GM19467 (cell line): ENCODE measurements around the gene ATP2A2.
"Not testable (repeated sequence)": the region's sequence is repeated elsewhere in the genome, so short reads cannot be mapped to it uniquely, and the experiment has no call there.

Experiments used
- ATAC-seq: cut with Tn5 transposase; IDR thresholded peaks from one replicate; pipeline ENCODE4 v1.9.1; 2021; ENCODE audit warnings: mild to moderate bottlenecking, moderate library complexity; ENCODE audit not compliant: unreplicated experiment

The ATP2A2 gene

GRCh38 chr12:110280779-110281548, at the start of gene ATP2A2:
TSS of gene ATP2A2 (plus strand) at chr12:110281247. CDS start at chr12:110281790, 543 bp downstream.
- peak; percentile 72 for ATAC-seq

- no peak for ATAC-seq
These were observed 47.7 kb upstream of the ATP2A2 start for GRCh38 chr12:110233212-110233903.

GRCh38 chr12:110234331-110234751, 46.7 kb upstream of the ATP2A2 start:
- ATAC-seq, result no peak

GRCh38 chr12:110234755-110235154, 46.3 kb upstream of the ATP2A2 start:
- no peak for ATAC-seq

- no peak for ATAC-seq
These were observed 45.7 kb upstream of the ATP2A2 start for GRCh38 chr12:110235383-110235782.

GRCh38 chr12:110243227-110243626, 37.8 kb upstream of the ATP2A2 start:
- ATAC-seq, result no peak

GRCh38 chr12:110244372-110244771, 36.7 kb upstream of the ATP2A2 start:
- ATAC-seq, result no peak

- ATAC-seq, result no peak
These were observed 36.2 kb upstream of the ATP2A2 start for GRCh38 chr12:110244829-110245228.

GRCh38 chr12:110245369-110245772, 35.7 kb upstream of the ATP2A2 start:
- no peak for ATAC-seq

- ATAC-seq, result no peak
These were observed 34.3 kb upstream of the ATP2A2 start for GRCh38 chr12:110246636-110247339.

GRCh38 chr12:110247340-110248095, 33.5 kb upstream of the ATP2A2 start:
- ATAC-seq, result no peak

GRCh38 chr12:110248096-110248447, 33.0 kb upstream of the ATP2A2 start:
- no peak for ATAC-seq

- ATAC-seq, result no peak
These were observed 31.9 kb upstream of the ATP2A2 start for GRCh38 chr12:110249105-110249504.

GRCh38 chr12:110249716-110250225, 31.3 kb upstream of the ATP2A2 start:
- no peak for ATAC-seq

GRCh38 chr12:110251381-110251780, 29.7 kb upstream of the ATP2A2 start:
- no peak for ATAC-seq

- no peak for ATAC-seq
These were observed 28.3 kb upstream of the ATP2A2 start for GRCh38 chr12:110252716-110253115.

GRCh38 chr12:110253176-110253575, 27.9 kb upstream of the ATP2A2 start:
- ATAC-seq, result no peak

- no peak for ATAC-seq
These were observed 26.0 kb upstream of the ATP2A2 start for GRCh38 chr12:110254971-110255540.

- not testable (repeated sequence) for ATAC-seq
These were observed 25.1 kb upstream of the ATP2A2 start for GRCh38 chr12:110255890-110256456.

GRCh38 chr12:110256780-110257431, 24.1 kb upstream of the ATP2A2 start:
- no peak for ATAC-seq
